Activated T-helper 1 cell treated with anti-CD3 and anti-CD28 coated beads, Interleukin-12 subunit alpha, Interleukin-12 subunit beta, Interleukin-2, Interleukin-4 antibody, amounts not matched to agents 30 ng/mL and 10 ng/mL and 1 ng/mL, durations not matched to agents 14 hours and 24 hours and 36 hours (primary cell): ENCODE data around the gene BMAL1. TPM values are rescaled to one million over a fixed set of nuclear protein-coding genes. Genes with fewer than 3 reads are reported as not detected.

Experiments
- DNase-seq: peaks from one replicate; pipeline ENCODE4 v3.0.0; 2021; ENCODE audit warnings: low spot score
- H3K27ac Mint-ChIP-seq: one replicate; pipeline ENCODE4 v1.8.0; 2021; ENCODE audit warnings: mild to moderate bottlenecking, mixed read lengths
- H3K27me3 Mint-ChIP-seq: one replicate; pipeline ENCODE4 v1.8.0; 2022; ENCODE audit warnings: mild to moderate bottlenecking, moderate library complexity, mixed read lengths; ENCODE audit not compliant: insufficient read depth
- H3K36me3 Mint-ChIP-seq: one replicate; pipeline ENCODE4 v1.8.0; 2021; ENCODE audit warnings: low read depth, mixed read lengths
- H3K4me1 Mint-ChIP-seq: one replicate; pipeline ENCODE4 v1.8.0; 2021; ENCODE audit warnings: low read depth, mixed read lengths
- H3K4me3 Mint-ChIP-seq: one replicate; pipeline ENCODE4 v1.8.0; 2021; ENCODE audit warnings: mild to moderate bottlenecking, moderate library complexity, mixed read lengths
- H3K9me3 Mint-ChIP-seq: one replicate; pipeline ENCODE4 v1.8.0; 2021; ENCODE audit warnings: mixed read lengths
- intact Hi-C: fragments of 100-400 bp; cut with micrococcal nuclease; formaldehyde crosslinking; loops from one replicate; pipeline ENCODE4 v1.15.1; 2024
- total RNA-seq: library from RNA; stranded (reverse); gene quantifications from 2 replicates; pipeline ENCODE4 v1.2.3, GENCODE V29; 2022

The BMAL1 gene
- total RNA-seq, 1 donor from 2014 or later: 33.6 TPM

- no peak overlapping the region for H3K4me3 Mint-ChIP-seq
- peaks cover 20% of the 10 kb centered on the region for H3K36me3 Mint-ChIP-seq
- peaks cover 81% of the 10 kb centered on the region for H3K4me1 Mint-ChIP-seq
- H3K27ac Mint-ChIP-seq: peak overlapping the region; percentile 75
- no peak for DNase-seq
- intact Hi-C loops: loop anchor here (1.0 to 5.0 kb wide), 7 partner anchors 10 to 1605 kb away; partner anchors contain the start of genes BMAL1 and CYP2R1
- no peaks in the 10 kb centered on the region for H3K9me3 Mint-ChIP-seq
- H3K27me3 Mint-ChIP-seq: no peaks in the 10 kb centered on the region
These were observed 10.1 kb downstream of the BMAL1 start for GRCh38 chr11:13287681-13288080.

- Mint-ChIP-seq H3K27ac (peak overlapping the region; percentile 84), H3K4me1 (peaks cover 80% of the 10 kb centered on the region), H3K36me3 (peaks cover 20% of the 10 kb centered on the region), H3K4me3 (peak overlapping the region; percentile 45), H3K9me3 (no peaks in the 10 kb centered on the region), H3K27me3 (no peaks in the 10 kb centered on the region)
- intact Hi-C loops: loop anchor here (5.0 kb wide), 1 partner anchor 1604 kb away; the partner anchor contains the start of gene CYP2R1
- no peak for DNase-seq
These were observed 10.9 kb downstream of the BMAL1 start for GRCh38 chr11:13288375-13289029.

GRCh38 chr11:13289081-13289480, 11.5 kb downstream of the BMAL1 start:
- Mint-ChIP-seq H3K4me3 (no peak overlapping the region), H3K9me3 (no peaks in the 10 kb centered on the region), H3K27ac (peak overlapping the region; percentile 84), H3K4me1 (peaks cover 84% of the 10 kb centered on the region), H3K27me3 (no peaks in the 10 kb centered on the region), H3K36me3 (peaks cover 20% of the 10 kb centered on the region)
- DNase-seq: no peak
- intact Hi-C loops: loop anchor here (5.0 kb wide), 1 partner anchor 1603 kb away; the partner anchor contains the start of gene CYP2R1

GRCh38 chr11:13290221-13290980, 12.8 kb downstream of the BMAL1 start:
- DNase-seq: no peak
- no peaks in the 10 kb centered on the region for H3K27me3 Mint-ChIP-seq
- H3K4me3 Mint-ChIP-seq: no peak overlapping the region
- intact Hi-C loops: no loop called here
- no peaks in the 10 kb centered on the region for H3K9me3 Mint-ChIP-seq
- H3K36me3 Mint-ChIP-seq: peaks cover 16% of the 10 kb centered on the region
- no peak overlapping the region for H3K27ac Mint-ChIP-seq
- peaks cover 86% of the 10 kb centered on the region for H3K4me1 Mint-ChIP-seq

GRCh38 chr11:13291361-13291760, 13.8 kb downstream of the BMAL1 start:
- Mint-ChIP-seq H3K4me3 (no peak overlapping the region), H3K27ac (no peak overlapping the region), H3K9me3 (no peaks in the 10 kb centered on the region)

GRCh38 chr11:13291800-13292199, 14.2 kb downstream of the BMAL1 start:
- no peak for DNase-seq
- H3K36me3 Mint-ChIP-seq: peaks cover 16% of the 10 kb centered on the region
- H3K4me3 Mint-ChIP-seq: no peak overlapping the region
- no peaks in the 10 kb centered on the region for H3K27me3 Mint-ChIP-seq
- no peak overlapping the region for H3K27ac Mint-ChIP-seq
- H3K9me3 Mint-ChIP-seq: no peaks in the 10 kb centered on the region
- H3K4me1 Mint-ChIP-seq: peaks cover 87% of the 10 kb centered on the region
- intact Hi-C loops: no loop called here

More at GRCh38 chr11:13291361-13291760, 13.8 kb downstream of the BMAL1 start:
- Mint-ChIP-seq H3K27me3 (no peaks in the 10 kb centered on the region), H3K36me3 (peaks cover 16% of the 10 kb centered on the region), H3K4me1 (peaks cover 87% of the 10 kb centered on the region)
- intact Hi-C loops: no loop called here
- DNase-seq: no peak

GRCh38 chr11:13292970-13293369, 15.4 kb downstream of the BMAL1 start:
- H3K27ac Mint-ChIP-seq: no peak overlapping the region
- intact Hi-C loops: no loop called here
- H3K27me3 Mint-ChIP-seq: no peaks in the 10 kb centered on the region
- no peaks in the 10 kb centered on the region for H3K9me3 Mint-ChIP-seq
- no peak overlapping the region for H3K4me3 Mint-ChIP-seq
- no peak for DNase-seq
- H3K4me1 Mint-ChIP-seq: peaks cover 87% of the 10 kb centered on the region
- peaks cover 10% of the 10 kb centered on the region for H3K36me3 Mint-ChIP-seq

- Mint-ChIP-seq H3K4me3 (no peak overlapping the region), H3K4me1 (peaks cover 87% of the 10 kb centered on the region), H3K36me3 (peaks cover 9% of the 10 kb centered on the region), H3K27me3 (no peaks in the 10 kb centered on the region), H3K27ac (no peak overlapping the region), H3K9me3 (no peaks in the 10 kb centered on the region)
- DNase-seq: no peak
- intact Hi-C loops: no loop called here
These were observed 16.6 kb downstream of the BMAL1 start for GRCh38 chr11:13294178-13294577.

GRCh38 chr11:13294771-13295579, 17.4 kb downstream of the BMAL1 start:
- H3K36me3 Mint-ChIP-seq: peaks cover 8% of the 10 kb centered on the region
- H3K9me3 Mint-ChIP-seq: no peaks in the 10 kb centered on the region
- no peak overlapping the region for H3K4me3 Mint-ChIP-seq
- no peak overlapping the region for H3K27ac Mint-ChIP-seq
- DNase-seq: no peak
- intact Hi-C loops: no loop called here
- no peaks in the 10 kb centered on the region for H3K27me3 Mint-ChIP-seq
- peaks cover 82% of the 10 kb centered on the region for H3K4me1 Mint-ChIP-seq

- H3K27ac Mint-ChIP-seq: peak overlapping the region; percentile 79
- DNase-seq: no peak
- H3K27me3 Mint-ChIP-seq: no peaks in the 10 kb centered on the region
- H3K9me3 Mint-ChIP-seq: no peaks in the 10 kb centered on the region
- peaks cover 9% of the 10 kb centered on the region for H3K36me3 Mint-ChIP-seq
- peak overlapping the region; percentile 17 for H3K4me3 Mint-ChIP-seq
- peaks cover 92% of the 10 kb centered on the region for H3K4me1 Mint-ChIP-seq
- intact Hi-C loops: no loop called here
These were observed 19.8 kb downstream of the BMAL1 start for GRCh38 chr11:13297308-13297916.

- intact Hi-C loops: no loop called here
- peak overlapping the region; percentile 79 for H3K27ac Mint-ChIP-seq
- peaks cover 13% of the 10 kb centered on the region for H3K36me3 Mint-ChIP-seq
These were observed 20.3 kb downstream of the BMAL1 start for GRCh38 chr11:13297917-13298356.

GRCh38 chr11:13298765-13299164, 21.2 kb downstream of the BMAL1 start:
- Mint-ChIP-seq H3K4me3 (no peak overlapping the region), H3K4me1 (peaks cover 94% of the 10 kb centered on the region), H3K27ac (no peak overlapping the region), H3K9me3 (peaks cover 8% of the 10 kb centered on the region), H3K27me3 (no peaks in the 10 kb centered on the region), H3K36me3 (peaks cover 20% of the 10 kb centered on the region)
- no peak for DNase-seq
- intact Hi-C loops: no loop called here

More at GRCh38 chr11:13297917-13298356, 20.3 kb downstream of the BMAL1 start:
- DNase-seq: peak; percentile 19
- no peaks in the 10 kb centered on the region for H3K27me3 Mint-ChIP-seq
- peaks cover 93% of the 10 kb centered on the region for H3K4me1 Mint-ChIP-seq
- no peaks in the 10 kb centered on the region for H3K9me3 Mint-ChIP-seq
- H3K4me3 Mint-ChIP-seq: peak overlapping the region; percentile 19
